Rectal smooth muscle tissue (tissue), 1 donor: ENCODE measurements around the gene SLC35F3.

Experiments
- H3K27ac ChIP-seq: one replicate; pipeline ENCODE4 v1.7.0; 2013; ENCODE audit warnings: low read depth, low read length, inconsistent platforms
- H3K27me3 ChIP-seq: one replicate; pipeline ENCODE4 v1.7.0; 2013; ENCODE audit warnings: low read length; ENCODE audit not compliant: control insufficient read depth, insufficient read depth
- H3K36me3 ChIP-seq: one replicate; pipeline ENCODE4 v1.7.0; 2013; ENCODE audit warnings: low read length; ENCODE audit not compliant: control insufficient read depth, insufficient read depth
- H3K4me1 ChIP-seq: one replicate; pipeline ENCODE4 v1.7.0; 2013; ENCODE audit warnings: low read length; ENCODE audit not compliant: control insufficient read depth, insufficient read depth
- H3K4me3 ChIP-seq: one replicate; pipeline ENCODE4 v1.7.0; 2013; ENCODE audit warnings: low read length
- H3K9ac ChIP-seq: one replicate; pipeline ENCODE4 v1.7.0; 2013; ENCODE audit warnings: low read length

Gene SLC35F3

GRCh38 chr1:234067581-234068337 is 163.3 kb downstream of the SLC35F3 start:
- Histone ChIP-seq H3K27me3 (no peaks in the 10 kb centered on the region), H3K36me3 (no peaks in the 10 kb centered on the region), H3K4me1 (no peaks in the 10 kb centered on the region), H3K4me3 (no peak overlapping the region), H3K9ac (no peak overlapping the region), H3K27ac (no peak overlapping the region)

- H3K27me3 ChIP-seq, result no peaks in the 10 kb centered on the region
- H3K36me3 ChIP-seq, result no peaks in the 10 kb centered on the region
- no peak overlapping the region for H3K9ac ChIP-seq
- no peaks in the 10 kb centered on the region for H3K4me1 ChIP-seq
- H3K27ac ChIP-seq, result no peak overlapping the region
- no peak overlapping the region for H3K4me3 ChIP-seq
Measured at GRCh38 chr1:234069760-234070159, 165.3 kb downstream of the SLC35F3 start.

- Histone ChIP-seq H3K4me1 (no peaks in the 10 kb centered on the region), H3K36me3 (no peaks in the 10 kb centered on the region), H3K27me3 (no peaks in the 10 kb centered on the region), H3K4me3 (no peak overlapping the region), H3K9ac (no peak overlapping the region), H3K27ac (no peak overlapping the region)
Measured at GRCh38 chr1:234072793-234073192, 168.3 kb downstream of the SLC35F3 start.

DNA sequence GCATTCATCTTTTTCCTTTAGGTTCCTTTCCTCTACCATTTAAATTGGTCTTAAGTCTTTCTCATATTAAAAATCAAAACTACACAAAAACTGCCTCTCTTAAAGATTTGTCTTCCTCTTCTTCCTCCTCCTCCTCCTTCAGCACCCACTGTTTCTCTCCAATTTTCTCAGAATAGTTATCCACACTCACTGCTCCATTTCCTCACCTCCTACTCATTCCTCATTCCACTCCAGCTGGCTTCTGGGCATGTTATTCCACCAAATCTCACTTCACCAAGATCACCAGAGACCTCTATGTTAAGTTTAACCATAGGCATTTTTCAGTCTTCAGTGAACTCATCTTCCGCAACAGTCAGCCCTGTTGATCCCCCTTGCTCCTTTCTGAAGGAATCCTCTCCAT is 173.7 kb downstream of the SLC35F3 start:
- Histone ChIP-seq H3K27me3 (no peaks in the 10 kb centered on the region), H3K4me1 (no peaks in the 10 kb centered on the region), H3K36me3 (no peaks in the 10 kb centered on the region), H3K27ac (no peak overlapping the region), H3K9ac (no peak overlapping the region), H3K4me3 (no peak overlapping the region)

GRCh38 chr1:234079896-234080295 is 175.4 kb downstream of the SLC35F3 start:
- H3K36me3 ChIP-seq, result no peaks in the 10 kb centered on the region
- H3K27ac ChIP-seq, result no peak overlapping the region
- no peak overlapping the region for H3K4me3 ChIP-seq
- no peaks in the 10 kb centered on the region for H3K4me1 ChIP-seq
- H3K27me3 ChIP-seq, result no peaks in the 10 kb centered on the region
- H3K9ac ChIP-seq, result no peak overlapping the region

DNA sequence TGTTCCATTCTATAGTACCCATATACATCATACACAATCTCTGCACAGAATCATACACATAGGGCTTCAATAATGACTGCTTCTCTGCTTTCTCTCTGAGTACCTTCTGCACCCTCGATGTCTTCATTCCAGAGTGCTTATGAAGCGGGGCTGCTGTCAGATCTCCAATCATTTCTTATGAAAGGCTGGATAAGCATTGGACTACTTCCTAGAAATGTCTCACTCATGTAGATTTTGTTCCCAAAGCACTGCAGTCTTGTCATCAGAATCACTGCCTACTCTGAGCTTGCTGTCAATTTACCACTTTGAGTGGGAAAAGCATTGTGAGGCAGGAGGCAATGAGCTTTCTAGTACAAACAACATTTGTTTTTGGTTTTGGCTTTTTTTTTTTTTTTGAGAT is 179.0 kb downstream of the SLC35F3 start:
- Histone ChIP-seq H3K4me1 (no peaks in the 10 kb centered on the region), H3K27me3 (no peaks in the 10 kb centered on the region), H3K36me3 (no peaks in the 10 kb centered on the region), H3K9ac (no peak overlapping the region), H3K27ac (no peak overlapping the region), H3K4me3 (no peak overlapping the region)

GRCh38 chr1:234089396-234089795 is 184.9 kb downstream of the SLC35F3 start:
- H3K27ac ChIP-seq, result no peak overlapping the region
- no peak overlapping the region for H3K9ac ChIP-seq
- H3K4me3 ChIP-seq, result no peak overlapping the region
- no peaks in the 10 kb centered on the region for H3K27me3 ChIP-seq
- no peaks in the 10 kb centered on the region for H3K36me3 ChIP-seq
- no peaks in the 10 kb centered on the region for H3K4me1 ChIP-seq

DNA sequence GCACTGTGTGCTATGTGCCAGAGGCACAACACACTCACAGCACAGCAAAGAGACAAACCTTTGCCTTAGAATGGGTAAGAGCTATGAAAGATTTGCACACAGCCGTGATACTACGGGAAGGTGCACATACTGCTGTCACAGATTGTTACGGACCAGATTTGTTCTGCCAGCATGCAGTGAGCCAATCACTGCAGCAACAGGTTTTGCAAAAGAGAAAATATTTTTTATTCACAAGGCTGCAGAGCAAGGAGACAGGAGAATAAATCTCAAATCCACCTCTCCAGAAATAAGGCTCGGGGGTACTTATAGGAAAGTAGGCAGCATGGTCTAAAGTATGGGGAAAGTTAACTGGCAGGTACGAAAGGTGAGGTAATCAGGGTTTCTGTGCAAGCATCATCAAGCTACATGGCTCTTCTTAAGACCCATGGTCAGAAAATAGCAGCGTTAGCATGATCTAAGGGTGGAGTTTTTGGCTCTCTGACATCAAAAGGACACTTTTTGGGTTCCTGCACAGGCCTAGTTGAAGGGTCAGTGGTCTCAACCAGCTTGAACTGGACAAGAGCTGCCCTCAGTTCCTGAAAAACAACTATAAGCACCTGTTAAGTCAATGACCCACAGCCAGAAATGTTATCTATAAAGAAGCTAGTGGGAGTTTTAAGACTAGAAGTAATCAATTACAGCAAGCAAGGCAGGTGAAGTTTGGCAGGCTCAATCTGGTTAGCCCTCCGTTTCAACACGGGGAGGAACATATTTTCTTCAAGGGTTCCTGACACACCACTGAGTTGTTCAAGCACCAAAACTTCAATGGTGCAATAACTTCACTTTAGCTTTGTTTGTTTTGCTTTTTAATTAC is 186.0 kb downstream of the SLC35F3 start:
- H3K4me3 ChIP-seq, result no peak overlapping the region
- H3K27me3 ChIP-seq, result no peaks in the 10 kb centered on the region
- H3K27ac ChIP-seq, result no peak overlapping the region
- H3K36me3 ChIP-seq, result no peaks in the 10 kb centered on the region
- H3K4me1 ChIP-seq, result no peaks in the 10 kb centered on the region
- H3K9ac ChIP-seq, result no peak overlapping the region

DNA sequence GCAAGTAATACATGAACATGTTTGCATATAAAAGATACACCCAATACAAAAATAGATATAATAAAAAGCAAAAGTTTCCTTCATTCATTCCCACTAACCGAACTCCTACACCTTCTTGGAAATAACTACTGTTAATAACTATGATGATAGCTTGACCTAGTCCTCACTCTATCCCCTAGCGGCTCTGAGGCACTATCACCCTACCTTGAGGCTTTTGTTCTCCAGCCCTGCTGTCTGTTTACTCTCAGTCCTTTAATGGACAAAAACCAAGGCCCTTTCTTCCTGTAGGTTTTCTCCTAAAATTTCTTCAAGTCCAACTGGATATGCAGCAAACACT is 186.6 kb downstream of the SLC35F3 start:
- Histone ChIP-seq H3K36me3 (no peaks in the 10 kb centered on the region), H3K27me3 (no peaks in the 10 kb centered on the region), H3K27ac (no peak overlapping the region), H3K4me3 (no peak overlapping the region), H3K9ac (no peak overlapping the region), H3K4me1 (no peaks in the 10 kb centered on the region)

- Histone ChIP-seq H3K4me1 (no peaks in the 10 kb centered on the region), H3K27me3 (no peaks in the 10 kb centered on the region), H3K27ac (no peak overlapping the region), H3K9ac (no peak overlapping the region), H3K36me3 (no peaks in the 10 kb centered on the region), H3K4me3 (no peak overlapping the region)
Measured at GRCh38 chr1:234091876-234092275, 187.4 kb downstream of the SLC35F3 start.

GRCh38 chr1:234093107-234093506 is 188.6 kb downstream of the SLC35F3 start:
- no peaks in the 10 kb centered on the region for H3K4me1 ChIP-seq
- H3K4me3 ChIP-seq, result no peak overlapping the region
- H3K27ac ChIP-seq, result no peak overlapping the region
- no peak overlapping the region for H3K9ac ChIP-seq
- no peaks in the 10 kb centered on the region for H3K36me3 ChIP-seq
- no peaks in the 10 kb centered on the region for H3K27me3 ChIP-seq

GRCh38 chr1:234093741-234094140 is 189.3 kb downstream of the SLC35F3 start:
- Histone ChIP-seq H3K9ac (no peak overlapping the region), H3K36me3 (no peaks in the 10 kb centered on the region), H3K4me3 (no peak overlapping the region), H3K27me3 (no peaks in the 10 kb centered on the region), H3K27ac (no peak overlapping the region), H3K4me1 (no peaks in the 10 kb centered on the region)

DNA sequence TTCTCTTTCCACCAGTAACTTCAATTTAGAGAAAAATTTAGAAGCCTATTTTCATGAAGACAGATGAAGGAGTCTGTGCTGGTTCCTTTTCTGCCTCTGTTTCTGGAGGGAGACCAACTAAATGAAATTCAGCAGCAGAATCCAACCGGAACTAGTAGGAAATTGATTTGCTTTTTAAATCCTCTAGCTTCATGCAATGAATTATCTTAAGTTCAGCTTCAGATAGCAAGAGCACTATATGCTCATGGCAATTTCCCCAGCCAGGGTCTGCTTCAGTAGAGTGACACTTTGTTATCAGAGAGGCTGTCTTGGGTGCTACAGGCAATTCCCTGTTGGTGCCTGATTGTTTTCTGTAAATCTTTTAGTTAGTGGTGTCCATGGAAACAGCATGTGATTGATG is 189.7 kb downstream of the SLC35F3 start:
- Histone ChIP-seq H3K9ac (no peak overlapping the region), H3K27ac (no peak overlapping the region), H3K36me3 (no peaks in the 10 kb centered on the region), H3K4me1 (no peaks in the 10 kb centered on the region), H3K4me3 (no peak overlapping the region), H3K27me3 (no peaks in the 10 kb centered on the region)
